NCI-H2107 treated with DMSO at 0.1 percent for 48 hours (cell line): ENCODE results near the gene TSEN34.
"Not testable (repeated sequence)": the region's sequence is repeated elsewhere in the genome, so short reads cannot be mapped to it uniquely, and the experiment has no call there.

ENCODE experiments used
- DNase-seq: peaks from one replicate; lab custom pipeline; 2025; ENCODE audit not compliant: unreplicated experiment; lab: John Stamatoyannopoulos, UW

The TSEN34 gene

GRCh38 chr19:54231077-54231931 lies 40.2 kb downstream of the TSEN34 start:
- peak; percentile 86 for DNase-seq

DNA sequence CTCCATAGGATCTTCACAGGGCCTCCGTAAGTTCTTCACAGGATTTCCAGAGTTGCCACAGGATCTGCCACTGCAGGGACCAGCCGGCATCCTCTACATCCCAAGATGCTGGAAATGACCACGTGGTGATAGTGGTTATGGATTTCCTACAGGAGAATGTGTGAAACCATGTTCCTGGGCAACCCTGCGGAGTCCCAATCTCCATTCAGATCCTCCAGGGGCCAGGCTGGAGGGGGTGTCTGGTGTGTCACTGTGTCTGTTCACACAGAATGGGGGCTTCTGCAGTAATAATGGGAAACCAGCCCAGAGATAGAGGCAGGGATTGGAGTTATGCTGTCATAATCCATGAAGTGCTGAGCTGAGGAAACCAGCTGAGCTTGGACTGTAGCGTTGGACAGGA lies 42.8 kb downstream of the TSEN34 start:
- DNase-seq, result no peak

DNA sequence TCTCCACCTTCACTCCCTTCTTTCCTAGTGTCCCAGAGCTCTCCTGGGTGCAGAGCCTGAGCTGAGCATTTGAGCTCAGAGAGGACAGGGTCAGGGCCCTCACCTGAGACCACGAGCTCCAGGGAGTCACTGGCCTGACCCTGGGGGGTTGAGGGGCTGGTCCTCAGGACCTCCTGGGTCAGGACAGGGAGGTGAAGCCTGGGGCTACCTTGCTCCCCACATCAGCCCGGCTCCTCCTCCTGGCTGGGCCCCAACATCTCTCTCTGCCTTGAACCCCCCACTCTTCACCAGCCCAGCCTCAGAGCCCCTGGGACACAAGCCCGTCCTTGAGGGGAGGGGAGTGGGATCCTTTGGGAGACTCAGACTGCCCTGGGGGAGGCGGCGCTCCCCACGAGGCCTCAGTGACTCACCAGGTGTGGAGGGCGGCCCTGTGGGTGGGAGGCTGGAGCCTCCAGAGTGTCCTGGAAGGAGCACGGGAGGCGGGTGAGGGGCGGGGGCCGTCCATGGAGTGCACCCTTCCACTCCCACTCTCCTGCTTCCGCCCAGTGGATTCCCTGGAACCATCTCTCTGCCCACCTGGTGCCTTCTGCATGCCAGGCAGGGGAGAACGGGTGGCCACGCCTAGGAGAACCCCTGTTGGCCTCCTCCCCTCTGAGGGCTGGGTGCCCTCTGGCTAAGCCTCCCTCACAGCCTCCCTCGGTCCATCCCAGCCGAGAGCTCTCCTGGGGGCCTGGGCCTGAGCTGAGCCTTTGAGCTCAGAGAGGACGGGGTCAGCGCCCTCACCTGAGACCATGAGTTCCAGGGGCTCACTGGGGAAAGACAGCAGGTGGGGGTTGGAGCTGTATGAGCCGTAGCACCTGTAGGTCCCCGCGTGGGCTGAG lies 48.6 kb downstream of the TSEN34 start:
- not testable (repeated sequence) for DNase-seq

DNA sequence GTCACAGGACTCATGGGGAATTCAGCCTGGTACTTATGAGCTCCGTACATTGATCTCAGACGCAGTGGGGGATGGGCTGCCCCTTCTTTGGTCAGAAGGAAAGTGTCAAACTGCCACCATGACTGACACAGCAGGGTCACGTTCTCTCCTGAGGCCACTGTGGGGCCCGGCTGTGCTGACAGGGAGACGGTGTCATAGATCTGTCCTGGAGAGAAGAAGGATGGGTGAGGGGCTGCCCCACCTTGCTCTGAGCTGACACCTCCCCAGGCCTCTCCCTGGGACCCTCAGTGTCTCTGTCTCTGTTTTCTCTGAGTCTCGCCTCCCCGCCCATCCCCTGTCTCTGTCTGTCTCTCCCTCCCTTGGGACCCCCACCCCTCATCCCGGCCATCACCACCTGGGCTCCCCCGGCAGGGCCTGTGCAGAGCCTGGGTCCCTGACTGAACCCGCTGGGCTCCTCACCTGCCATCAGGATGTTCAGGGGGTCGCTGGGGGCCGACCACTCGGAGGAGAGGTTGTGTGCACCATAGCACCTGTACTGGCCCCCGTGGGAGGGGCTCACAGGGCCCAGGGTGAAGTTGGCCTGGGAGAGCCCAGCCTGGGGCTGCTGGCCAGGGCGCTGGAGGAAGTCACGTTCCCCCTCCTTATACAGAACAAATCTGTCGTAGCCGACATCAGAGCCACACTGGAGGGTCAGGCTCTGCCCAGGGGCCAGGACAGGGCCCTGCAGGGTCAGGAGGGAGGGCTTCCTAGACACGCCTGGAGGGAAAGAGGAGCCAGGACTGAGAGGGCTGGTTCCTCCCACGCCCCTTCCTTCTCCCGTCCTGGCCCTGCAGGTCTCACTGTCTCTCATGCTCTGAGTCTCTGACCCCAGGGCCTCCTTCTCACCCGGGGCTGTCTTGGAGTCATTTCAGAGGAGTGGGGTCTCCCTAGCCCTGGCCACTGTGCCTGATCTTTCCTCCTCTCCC lies 49.5 kb downstream of the TSEN34 start:
- DNase-seq, result not testable (repeated sequence)

- not testable (repeated sequence) for DNase-seq
These were observed 51.1 kb downstream of the TSEN34 start for GRCh38 chr19:54242234-54242633.

DNA sequence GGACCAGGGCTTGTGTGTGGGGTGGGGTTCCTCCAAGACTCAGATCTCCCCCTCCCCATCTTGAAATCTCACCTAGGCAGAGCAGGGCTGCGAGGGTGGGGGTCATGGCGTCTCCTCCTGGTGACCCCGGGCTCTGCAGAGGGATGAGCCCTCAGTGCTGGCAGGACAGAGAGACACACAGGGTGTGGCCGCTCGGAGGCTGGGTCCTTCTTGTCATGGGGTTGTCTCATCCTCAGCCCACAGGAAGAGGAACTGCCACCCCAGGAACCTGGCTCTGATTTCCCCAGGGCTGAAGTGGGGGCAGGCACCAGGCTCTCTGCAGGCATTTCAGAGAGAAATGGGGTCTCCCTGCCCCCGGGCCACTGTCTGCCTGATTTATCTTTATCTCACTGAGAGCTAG lies 51.5 kb downstream of the TSEN34 start, which contains the start of gene LILRA6:
TSS of gene LILRA6 (minus strand) at position 145 of the 400 bp plus-strand sequence.
- not testable (repeated sequence) for DNase-seq

- DNase-seq, result not testable (repeated sequence)
These were observed 52.7 kb downstream of the TSEN34 start for GRCh38 chr19:54243809-54244208.
